GM03348 (cell line): ENCODE measurements around the gene CCDC9B.

ENCODE experiments used
- DNase-seq: peaks from one replicate; pipeline ENCODE4 v3.0.0; 2012; ENCODE audit warnings: low spot score

CCDC9B gene

GRCh38 chr15:40365624-40366456 lies 25.1 kb upstream of the CCDC9B start:
- DNase-seq: no peak

- DNase-seq: no peak
These were observed 24.3 kb upstream of the CCDC9B start for GRCh38 chr15:40365016-40365415.

GRCh38 chr15:40364251-40364650 lies 23.5 kb upstream of the CCDC9B start:
- no peak for DNase-seq

- no peak for DNase-seq
These were observed 22.9 kb upstream of the CCDC9B start for GRCh38 chr15:40363611-40364010.

GRCh38 chr15:40361640-40362039 lies 20.9 kb upstream of the CCDC9B start:
- DNase-seq: no peak

GRCh38 chr15:40360015-40360414 lies 19.3 kb upstream of the CCDC9B start:
- DNase-seq: no peak

- DNase-seq: peak; percentile 17
These were observed 18.0 kb upstream of the CCDC9B start for GRCh38 chr15:40358471-40359353.

GRCh38 chr15:40357723-40358470 lies 17.2 kb upstream of the CCDC9B start, which contains the start of gene DISP2:
DISP2 (plus strand) TSS chr15:40358219; CDS start chr15:40358322, 103 bp downstream.
- DNase-seq: peak; percentile 100

- no peak for DNase-seq
These were observed 16.5 kb upstream of the CCDC9B start for GRCh38 chr15:40357246-40357645.

GRCh38 chr15:40355976-40356585 lies 15.3 kb upstream of the CCDC9B start:
- no peak for DNase-seq

GRCh38 chr15:40354408-40355171 lies 13.9 kb upstream of the CCDC9B start:
- DNase-seq: peak; percentile 73

GRCh38 chr15:40353697-40354096 lies 13.0 kb upstream of the CCDC9B start:
- no peak for DNase-seq

GRCh38 chr15:40352281-40352901 lies 11.7 kb upstream of the CCDC9B start:
- DNase-seq: no peak

GRCh38 chr15:40349163-40349562 lies 8.4 kb upstream of the CCDC9B start:
- no peak for DNase-seq

- DNase-seq: no peak
These were observed 7.7 kb upstream of the CCDC9B start for GRCh38 chr15:40348474-40348870.

- DNase-seq: no peak
These were observed 7.1 kb upstream of the CCDC9B start for GRCh38 chr15:40347559-40348473.

GRCh38 chr15:40346579-40347558 lies 6.1 kb upstream of the CCDC9B start:
- no peak for DNase-seq
